Fibroblast of pulmonary artery (primary cell): Measurements from ENCODE around the gene NDUFA3.

Experiments used
- DNase-seq: peaks from one replicate; pipeline ENCODE4 v3.0.0-alpha.2; 2010; ENCODE audit warnings: low read depth
- H3K4me3 ChIP-seq: replicated peaks from 2 replicates; pipeline ENCODE4 v1.5.1; 2011; ENCODE audit warnings: low read depth, mild to moderate bottlenecking, control low read depth, low read length, moderate library complexity
- CTCF ChIP-seq: IDR thresholded peaks from 2 replicates; pipeline ENCODE4 v1.5.1; 2011; ENCODE audit warnings: mild to moderate bottlenecking, control low read depth, low read length, inconsistent platforms; ENCODE audit errors: missing control alignments

The NDUFA3 gene

GRCh38 chr19:54108496-54108895 is 5.8 kb downstream of the NDUFA3 start:
- no peak overlapping the region for H3K4me3 ChIP-seq
- no peak for DNase-seq
- TF ChIP-seq CTCF: no peak

- no peak for DNase-seq
- no peak for TF ChIP-seq CTCF
- no peak overlapping the region for H3K4me3 ChIP-seq
Observed at GRCh38 chr19:54109651-54110050, 7.0 kb downstream of the NDUFA3 start.

- peak; percentile 42 for DNase-seq
- no peak for TF ChIP-seq CTCF
- H3K4me3 ChIP-seq: peak overlapping the region; percentile 82
Observed at GRCh38 chr19:54114340-54115108, 11.9 kb downstream of the NDUFA3 start.

GRCh38 chr19:54115109-54116063 is 12.7 kb downstream of the NDUFA3 start, which contains the start of the genes PRPF31 and TFPT:
Gene PRPF31 (plus strand): TSS chr19:54115754. CDS start chr19:54118279, 2,525 bp downstream.
Gene TFPT (minus strand): TSS chr19:54115657. CDS start chr19:54115269, 388 bp downstream.
- TF ChIP-seq CTCF: no peak
- peak; percentile 99 for DNase-seq
- peak within 1 kb of the TSS; percentile 82 for H3K4me3 ChIP-seq

GRCh38 chr19:54121259-54121658 is 18.6 kb downstream of the NDUFA3 start:
- TF ChIP-seq CTCF: no peak
- H3K4me3 ChIP-seq: no peak overlapping the region
- no peak for DNase-seq

GRCh38 chr19:54123682-54124081 is 21.0 kb downstream of the NDUFA3 start:
- no peak overlapping the region for H3K4me3 ChIP-seq
- no peak for DNase-seq
- no peak for TF ChIP-seq CTCF
